Measurements from ENCODE around the gene IL1R2.

DNA sequence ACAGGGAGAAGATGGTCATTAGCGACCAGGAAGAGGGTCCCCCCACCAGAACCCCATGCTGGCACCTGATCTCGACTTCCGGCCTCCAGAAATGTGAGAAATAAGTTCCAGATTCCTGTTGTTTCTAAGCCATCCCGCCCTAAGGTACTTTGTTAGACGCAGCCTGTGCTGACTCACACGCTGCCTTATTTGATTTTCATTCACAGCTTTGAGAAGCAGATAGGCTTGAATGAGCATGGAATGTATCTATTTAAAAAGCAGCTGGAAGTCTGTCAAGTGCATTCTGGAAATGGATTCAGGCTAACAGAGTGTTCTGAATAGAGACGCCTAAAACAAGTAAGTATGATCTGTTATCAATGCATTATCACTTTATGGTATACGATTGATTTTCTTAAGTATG is 8.3 kb upstream of the IL1R2 start:
- TF ChIP-seq, protein P1, sequence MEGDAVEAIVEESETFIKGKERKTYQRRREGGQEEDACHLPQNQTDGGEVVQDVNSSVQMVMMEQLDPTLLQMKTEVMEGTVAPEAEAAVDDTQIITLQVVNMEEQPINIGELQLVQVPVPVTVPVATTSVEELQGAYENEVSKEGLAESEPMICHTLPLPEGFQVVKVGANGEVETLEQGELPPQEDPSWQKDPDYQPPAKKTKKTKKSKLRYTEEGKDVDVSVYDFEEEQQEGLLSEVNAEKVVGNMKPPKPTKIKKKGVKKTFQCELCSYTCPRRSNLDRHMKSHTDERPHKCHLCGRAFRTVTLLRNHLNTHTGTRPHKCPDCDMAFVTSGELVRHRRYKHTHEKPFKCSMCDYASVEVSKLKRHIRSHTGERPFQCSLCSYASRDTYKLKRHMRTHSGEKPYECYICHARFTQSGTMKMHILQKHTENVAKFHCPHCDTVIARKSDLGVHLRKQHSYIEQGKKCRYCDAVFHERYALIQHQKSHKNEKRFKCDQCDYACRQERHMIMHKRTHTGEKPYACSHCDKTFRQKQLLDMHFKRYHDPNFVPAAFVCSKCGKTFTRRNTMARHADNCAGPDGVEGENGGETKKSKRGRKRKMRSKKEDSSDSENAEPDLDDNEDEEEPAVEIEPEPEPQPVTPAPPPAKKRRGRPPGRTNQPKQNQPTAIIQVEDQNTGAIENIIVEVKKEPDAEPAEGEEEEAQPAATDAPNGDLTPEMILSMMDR (conservative IDR thresholded peaks at IDR 0.05; ENCODE audit: low read depth, low read length), result no peak
- no peak for TF ChIP-seq EZH2 (IDR thresholded peaks at IDR 0.05; ENCODE audit: borderline replicate concordance, low read depth, low read length, poor library complexity, severe bottlenecking)

Data from A673 (cell line).